Caco-2 (cell line): ENCODE measurements around the gene SPATA6. TPM values are rescaled to one million over a fixed set of nuclear protein-coding genes. Genes with fewer than 3 reads are reported as not detected.

Experiments
- BruUV-seq: library from RNA; stranded (reverse); fragments of 400-500 nt; replicated peaks from 2 replicates; lab custom pipeline; 2021; lab: Mats Ljungman, UMichigan
- CTCF ChIA-PET: fragments of 300-600 bp; sonication (Branson Sonifier 250); formaldehyde crosslinking; loops from one replicate; lab custom pipeline; 2022; ENCODE audit warnings: antibody characterized with exemption; lab: Charles Lee
- POLR2A ChIA-PET: fragments of 300-600 bp; sonication (Branson Sonifier 250); formaldehyde crosslinking; loops from one replicate; lab custom pipeline; 2022; ENCODE audit warnings: antibody characterized with exemption; lab: Charles Lee
- DNase-seq, 2 experiments: peaks; one replicate each; pipeline versions ENCODE4 v3.0.0 to v3.0.0-alpha.2; 2020 to 2022
- H3K27me3 ChIP-seq: replicated peaks from 2 replicates; pipeline ENCODE4 v1.6.0; 2011; ENCODE audit warnings: low read length; ENCODE audit not compliant: control insufficient read depth, insufficient read depth
- H3K36me3 ChIP-seq: 2 replicates; pipeline ENCODE4 v1.5.1; 2011; ENCODE audit warnings: low read length; ENCODE audit not compliant: control insufficient read depth, insufficient read depth
- H3K4me1 ChIP-seq: fragments of 250-450 bp; sonication (Bioruptor Pico); 2 replicates; pipeline ENCODE4 v1.5.1; 2020; ENCODE audit warnings: mild to moderate bottlenecking
- H3K4me3 ChIP-seq: 2 replicates; pipeline ENCODE4 v1.5.1; 2011; ENCODE audit warnings: low read depth, mild to moderate bottlenecking, control low read depth, low read length
- H3K9me3 ChIP-seq: fragments of 250-450 bp; sonication (Bioruptor Pico); 2 replicates; pipeline ENCODE4 v1.5.1; 2020; ENCODE audit warnings: mild to moderate bottlenecking, moderate library complexity
- H3K27ac Mint-ChIP-seq: one replicate; pipeline ENCODE4 v1.8.0; 2022; ENCODE audit warnings: mixed read lengths; ENCODE audit not compliant: unreplicated experiment
- H3K27me3 Mint-ChIP-seq: one replicate; pipeline ENCODE4 v1.8.0; 2022; ENCODE audit warnings: mixed read lengths; ENCODE audit not compliant: insufficient read depth, unreplicated experiment
- H3K36me3 Mint-ChIP-seq: one replicate; pipeline ENCODE4 v1.8.0; 2022; ENCODE audit warnings: mild to moderate bottlenecking, mixed read lengths; ENCODE audit not compliant: insufficient read depth, unreplicated experiment
- H3K4me1 Mint-ChIP-seq: one replicate; pipeline ENCODE4 v1.8.0; 2022; ENCODE audit warnings: low read depth, mixed read lengths; ENCODE audit not compliant: unreplicated experiment
- H3K4me3 Mint-ChIP-seq: one replicate; pipeline ENCODE4 v1.8.0; 2022; ENCODE audit warnings: mild to moderate bottlenecking, moderate library complexity, mixed read lengths; ENCODE audit not compliant: unreplicated experiment
- H3K9me3 Mint-ChIP-seq: one replicate; pipeline ENCODE4 v1.8.0; 2022; ENCODE audit warnings: mixed read lengths; ENCODE audit not compliant: unreplicated experiment
- CTCF ChIP-seq, 2 experiments: fragments of 200-600 bp in 1 of 2; IDR thresholded peaks; 1 replicate in 1 of 2; 2 replicates in 1 of 2; pipeline versions ENCODE4 v1.5.1 to v1.8.0; 2011 to 2022; ENCODE audit warnings: antibody characterized with exemption in 1 of 2, control low read depth in 1 of 2, inconsistent platforms in 1 of 2, low read depth in 1 of 2, low read length in 1 of 2, mild to moderate bottlenecking in 1 of 2, moderate library complexity in 1 of 2; ENCODE audit not compliant: insufficient read depth in 1 of 2, severe bottlenecking in 1 of 2, unreplicated experiment in 1 of 2
- intact Hi-C: fragments of 100-400 bp; cut with micrococcal nuclease; formaldehyde crosslinking; loops from one replicate; pipeline ENCODE4 v1.10.0; 2022; ENCODE audit not compliant: unreplicated experiment
- total RNA-seq: library from RNA; stranded (reverse); gene quantifications from 2 replicates; pipeline ENCODE4 v1.2.3, GENCODE V29; 2022

SPATA6 gene
- total RNA-seq, 1 experiment from 2014 or later: 1.8 TPM

- Histone ChIP-seq H3K27me3 (no peaks in the 10 kb centered on the region), H3K36me3 (no peaks in the 10 kb centered on the region), H3K4me1 (no peaks in the 10 kb centered on the region), H3K4me3 (no peak overlapping the region), H3K9me3 (no peaks in the 10 kb centered on the region)
- no peaks in the 10 kb centered on the region for H3K4me1 Mint-ChIP-seq
- no peak for TF ChIP-seq CTCF (IDR thresholded peaks at IDR 0.05; ENCODE audit: insufficient read depth in 1 of 2, low read depth in 1 of 2, low read length in 1 of 2, severe bottlenecking in 1 of 2, unreplicated experiment in 1 of 2)
- intact Hi-C loops: no loop called here
- DNase-seq: no peak
- BruUV-seq: no TSS peak
- ChIA-PET POLR2A (no interaction called here), CTCF (no interaction called here)
- H3K4me3 Mint-ChIP-seq: no peak overlapping the region
- H3K27me3 Mint-ChIP-seq: no peaks in the 10 kb centered on the region
- no peak overlapping the region for H3K27ac Mint-ChIP-seq
- H3K36me3 Mint-ChIP-seq: no peaks in the 10 kb centered on the region
- H3K9me3 Mint-ChIP-seq: peaks cover 7% of the 10 kb centered on the region
These were observed 109.1 kb downstream of the SPATA6 start for GRCh38 chr1:48362901-48363300.

- no peaks in the 10 kb centered on the region for H3K9me3 Mint-ChIP-seq
- peak in 1 of 2 experiments; percentile 14 for TF ChIP-seq CTCF (IDR thresholded peaks at IDR 0.05; ENCODE audit: insufficient read depth in 1 of 2, low read depth in 1 of 2, low read length in 1 of 2, severe bottlenecking in 1 of 2, unreplicated experiment in 1 of 2)
- Histone ChIP-seq H3K4me3 (no peak overlapping the region), H3K36me3 (no peaks in the 10 kb centered on the region), H3K9me3 (no peaks in the 10 kb centered on the region), H3K4me1 (no peaks in the 10 kb centered on the region), H3K27me3 (no peaks in the 10 kb centered on the region)
- intact Hi-C loops: loop anchor here (1.0 kb wide), 1 partner anchor 141 kb away; no protein-coding TSS in a partner anchor
- H3K36me3 Mint-ChIP-seq: no peaks in the 10 kb centered on the region
- BruUV-seq: no TSS peak
- no peak overlapping the region for H3K27ac Mint-ChIP-seq
- H3K27me3 Mint-ChIP-seq: no peaks in the 10 kb centered on the region
- H3K4me1 Mint-ChIP-seq: no peaks in the 10 kb centered on the region
- CTCF ChIA-PET: interaction anchor here (0.7 kb wide), 1 partner anchor 141 kb away, joined by 3 read pairs; no protein-coding TSS in a partner anchor
- no peak overlapping the region for H3K4me3 Mint-ChIP-seq
- DNase-seq: no peak
- POLR2A ChIA-PET: no interaction called here
These were observed 115.1 kb downstream of the SPATA6 start for GRCh38 chr1:48356901-48357300.

- H3K36me3 Mint-ChIP-seq: no peaks in the 10 kb centered on the region
- no peaks in the 10 kb centered on the region for H3K36me3 ChIP-seq
- no peaks in the 10 kb centered on the region for H3K4me1 ChIP-seq
- ChIA-PET POLR2A (no interaction called here), CTCF (no interaction called here)
- H3K27ac Mint-ChIP-seq: no peak overlapping the region
- no peaks in the 10 kb centered on the region for H3K4me1 Mint-ChIP-seq
- no peaks in the 10 kb centered on the region for H3K27me3 ChIP-seq
- no peaks in the 10 kb centered on the region for H3K27me3 Mint-ChIP-seq
- H3K4me3 ChIP-seq: no peak overlapping the region
- no peak for DNase-seq
- intact Hi-C loops: no loop called here
- BruUV-seq: no TSS peak
- no peak for TF ChIP-seq CTCF (IDR thresholded peaks at IDR 0.05; ENCODE audit: insufficient read depth in 1 of 2, low read depth in 1 of 2, low read length in 1 of 2, severe bottlenecking in 1 of 2, unreplicated experiment in 1 of 2)
- no peaks in the 10 kb centered on the region for H3K9me3 ChIP-seq
- peaks cover 22% of the 10 kb centered on the region for H3K9me3 Mint-ChIP-seq
- no peak overlapping the region for H3K4me3 Mint-ChIP-seq
These were observed 127.6 kb downstream of the SPATA6 start for GRCh38 chr1:48344373-48344772.
